GM21390 (cell line): Measurements from ENCODE around the gene GIPR.
"Not testable (repeated sequence)": the region's sequence is repeated elsewhere in the genome, so short reads cannot be mapped to it uniquely, and the experiment has no call there.

Source experiments
- ATAC-seq: cut with Tn5 transposase; IDR thresholded peaks from one replicate; pipeline ENCODE4 v1.9.1; 2021; ENCODE audit not compliant: unreplicated experiment

The GIPR gene

DNA sequence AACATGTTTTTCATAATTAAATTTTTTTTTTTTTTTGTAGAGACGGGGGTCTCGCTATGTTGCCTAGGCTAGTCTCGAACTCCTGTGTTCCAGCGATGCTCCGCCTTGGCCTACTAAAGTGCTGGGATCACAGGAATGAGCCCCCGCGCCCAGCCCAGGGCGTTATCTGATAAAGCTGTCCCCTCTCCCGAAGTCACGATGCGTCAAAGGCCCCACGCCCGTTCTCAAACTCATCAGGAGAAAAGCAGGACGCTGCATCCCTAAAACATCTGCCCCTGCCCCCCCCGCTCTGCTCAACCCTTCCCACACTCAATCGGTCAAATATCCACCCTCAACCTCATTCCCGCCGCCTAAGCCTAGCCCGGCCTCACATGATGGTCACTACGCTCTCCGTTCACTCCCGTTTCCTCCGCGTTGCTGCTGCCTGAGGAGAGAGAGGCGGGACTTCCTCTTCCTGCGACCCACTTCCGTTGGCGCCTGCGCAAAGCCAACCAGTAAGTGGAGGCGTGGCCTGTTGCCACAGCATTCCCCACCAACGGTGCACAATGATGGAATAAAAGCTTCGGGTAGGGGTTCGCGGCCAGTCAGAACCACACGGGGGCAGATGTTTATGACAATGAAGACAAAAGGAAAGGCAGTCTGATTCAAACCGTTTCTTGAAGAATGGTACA, 23.6 kb downstream of the GIPR start, which contains the start of gene SNRPD2:
Gene SNRPD2 (minus strand): TSS at position 438 of the 671 bp plus-strand sequence. CDS start 65 bp downstream, at position 373.
- peak; percentile 48 for ATAC-seq

DNA sequence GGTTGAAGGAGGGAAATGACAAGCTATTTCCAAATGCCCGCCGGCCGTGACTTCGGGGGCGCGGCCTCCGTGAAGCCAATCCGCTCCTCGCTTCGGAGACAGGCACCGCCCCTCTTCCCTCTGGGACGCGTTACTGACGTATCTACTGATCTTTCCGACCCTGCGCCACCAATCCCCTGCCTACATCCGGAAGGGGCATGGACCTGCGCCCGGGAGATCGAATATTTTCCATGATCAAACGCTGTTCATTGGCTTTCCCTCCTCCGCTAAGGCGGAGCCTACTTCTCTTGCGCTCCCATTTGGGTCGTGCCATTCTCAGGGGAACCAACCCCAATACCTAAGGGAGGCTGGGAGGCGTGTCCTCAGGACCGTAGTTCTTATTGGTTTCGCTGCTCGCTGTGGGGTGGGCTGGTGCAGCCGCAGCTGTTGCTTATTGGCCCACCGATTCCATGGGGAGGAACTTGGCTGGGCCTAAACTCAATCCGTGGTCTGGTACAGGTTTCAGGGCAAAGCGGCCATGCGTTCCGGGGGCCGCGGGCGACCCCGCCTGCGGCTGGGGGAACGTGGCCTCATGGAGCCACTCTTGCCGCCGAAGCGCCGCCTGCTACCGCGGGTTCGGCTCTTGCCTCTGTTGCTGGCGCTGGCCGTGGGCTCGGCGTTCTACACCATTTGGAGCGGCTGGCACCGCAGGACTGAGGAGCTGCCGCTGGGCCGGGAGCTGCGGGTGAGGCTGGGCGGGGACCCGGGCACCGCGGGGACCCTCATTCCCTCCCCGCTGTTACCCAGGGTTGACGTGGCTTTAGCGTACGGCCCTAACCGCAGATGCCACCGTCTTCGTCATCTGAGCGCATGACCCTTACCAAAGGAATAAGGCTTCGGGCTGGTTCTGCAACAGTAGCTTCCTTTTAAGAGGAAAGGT, 24.4 kb downstream of the GIPR start, which contains the start of gene QPCTL:
Gene QPCTL (plus strand): TSS at position 480 of the 919 bp plus-strand sequence. CDS start 38 bp downstream, at position 518.
- peak; percentile 79 for ATAC-seq

DNA sequence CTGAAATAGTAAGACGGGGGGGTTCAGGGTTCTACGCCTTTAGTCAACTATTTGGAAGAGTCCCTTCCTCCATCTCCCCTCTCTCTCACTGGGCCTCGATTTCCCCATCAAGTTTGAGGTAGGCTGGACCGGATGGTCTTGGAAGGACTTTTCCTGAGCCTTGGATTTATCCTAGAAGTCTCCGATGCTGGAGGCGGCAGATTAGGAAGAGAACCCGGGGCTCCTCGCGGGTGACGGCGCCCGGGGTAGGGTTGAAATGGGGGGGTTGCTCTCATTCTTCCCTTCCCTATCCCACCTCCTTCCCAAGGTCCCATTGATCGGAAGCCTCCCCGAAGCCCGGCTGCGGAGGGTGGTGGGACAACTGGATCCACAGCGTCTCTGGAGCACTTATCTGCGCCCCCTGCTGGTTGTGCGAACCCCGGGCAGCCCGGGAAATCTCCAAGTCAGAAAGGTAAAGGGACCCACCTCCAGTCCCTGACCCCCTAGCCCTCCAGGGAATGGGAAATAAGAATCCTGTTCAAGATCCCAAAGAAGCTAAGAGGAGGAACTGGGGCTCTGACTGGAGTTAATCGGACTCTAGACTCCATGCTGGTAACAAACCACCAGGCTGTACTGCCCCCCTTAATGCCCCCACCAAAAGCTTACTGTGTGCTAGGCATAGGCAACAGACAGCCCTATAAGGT, 25.2 kb downstream of the GIPR start:
- ATAC-seq, result no peak

DNA sequence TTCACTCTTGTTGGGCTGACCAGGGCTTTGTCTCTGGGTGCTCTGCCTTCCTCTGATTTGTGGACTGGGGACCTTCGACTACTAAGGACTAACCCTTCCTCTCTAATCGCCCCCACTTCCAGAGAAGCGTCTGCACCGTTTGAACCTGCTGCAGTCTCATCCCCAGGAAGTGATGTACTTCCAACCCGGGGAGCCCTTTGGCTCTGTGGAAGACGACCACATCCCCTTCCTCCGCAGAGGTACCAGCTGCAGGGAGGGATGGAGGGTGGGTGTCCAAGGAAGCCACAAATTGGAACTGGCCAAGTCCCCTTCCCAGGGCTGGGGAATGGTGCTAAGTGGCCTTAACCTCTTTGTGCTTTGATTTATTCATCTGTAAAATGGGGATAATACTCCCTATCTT, 33.7 kb downstream of the GIPR start:
- no peak for ATAC-seq

DNA sequence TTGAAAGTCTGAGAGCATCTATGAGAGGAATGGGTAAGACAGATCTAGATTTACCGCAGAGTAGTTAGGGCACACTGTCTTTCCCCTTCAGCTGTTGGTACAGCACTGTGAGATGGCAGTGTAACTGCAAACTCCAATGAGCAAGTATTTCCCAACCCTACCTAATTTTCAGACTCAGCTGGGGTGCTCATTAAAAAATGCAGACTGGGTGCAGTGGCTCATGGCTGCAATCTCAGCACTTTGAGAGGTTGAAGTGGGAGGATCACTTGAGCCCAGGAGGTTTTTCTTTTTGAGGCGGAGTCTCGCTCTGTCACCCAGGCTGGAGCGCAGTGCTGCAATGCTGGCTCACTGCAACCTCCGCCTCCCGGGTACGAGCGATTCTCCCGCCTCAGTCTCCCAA, 37.1 kb downstream of the GIPR start:
- no peak for ATAC-seq

DNA sequence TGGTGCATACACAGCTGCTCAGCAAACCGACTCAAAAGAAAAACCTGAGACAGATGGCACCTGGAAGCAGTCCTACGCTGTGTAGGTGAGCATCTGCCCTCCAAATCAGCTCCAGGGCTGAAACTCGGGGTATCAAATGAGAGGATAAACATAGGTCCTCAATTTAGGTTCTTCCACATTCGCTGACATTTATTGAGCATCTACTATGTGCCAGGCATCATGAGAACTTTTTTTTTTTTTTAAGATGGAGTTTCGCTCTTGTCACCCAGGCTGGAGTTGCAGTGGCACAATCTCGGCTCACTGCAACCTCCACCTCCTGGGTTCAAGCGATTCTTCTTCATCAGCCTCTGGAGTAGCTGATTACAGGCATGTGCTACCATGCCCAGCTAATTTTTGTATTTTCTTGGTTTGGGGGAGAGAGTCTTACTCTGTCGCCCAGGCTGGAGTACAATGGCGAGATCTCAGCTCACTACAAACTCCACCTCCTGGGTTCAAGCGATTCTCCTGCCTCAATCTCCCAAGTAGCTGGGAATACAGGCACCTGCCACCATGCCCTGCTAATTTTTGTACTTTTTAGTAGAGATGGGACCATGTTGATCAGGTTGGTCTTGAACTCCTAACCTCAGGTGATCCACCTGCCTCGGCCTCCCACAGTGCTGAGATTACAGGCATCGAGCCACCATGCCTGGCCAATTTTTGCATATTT, 37.8 kb downstream of the GIPR start:
- no peak for ATAC-seq

DNA sequence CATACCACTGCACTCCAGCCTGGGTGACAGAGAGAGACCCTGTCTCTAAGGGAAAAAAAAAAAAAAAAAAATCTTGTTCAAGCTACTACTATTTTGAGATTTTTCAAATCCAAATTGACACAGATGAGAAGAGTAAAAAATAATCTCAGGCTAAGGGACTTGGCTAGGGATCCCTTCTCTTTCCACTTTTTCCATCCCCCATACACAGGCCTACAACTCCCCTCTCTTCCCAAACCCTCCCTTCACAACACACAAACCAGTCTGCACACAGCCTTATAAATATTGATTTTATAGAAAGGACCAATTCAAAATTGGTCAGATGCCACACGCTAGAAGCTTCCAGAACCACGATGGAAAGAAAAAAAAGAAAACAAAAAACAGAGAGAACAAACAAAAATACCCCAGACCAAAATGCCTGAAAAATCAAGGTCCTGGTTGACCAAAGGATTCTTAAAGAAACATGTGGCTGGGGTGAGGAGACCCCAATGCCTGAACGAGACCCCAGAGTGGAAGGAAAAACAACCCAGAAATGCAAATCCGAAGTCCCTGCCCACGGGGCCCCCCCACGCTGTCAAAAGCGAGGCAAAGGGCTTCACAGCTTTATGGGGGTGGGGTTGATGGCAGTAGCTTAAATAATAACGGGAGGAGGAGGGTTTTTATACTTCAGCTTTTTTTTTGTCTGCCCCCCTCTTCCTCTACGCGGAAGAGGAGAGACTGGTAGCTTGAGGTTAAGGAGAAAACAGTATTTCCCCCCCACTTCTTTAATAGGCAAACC, 42.5 kb downstream of the GIPR start:
- ATAC-seq, result no peak

DNA sequence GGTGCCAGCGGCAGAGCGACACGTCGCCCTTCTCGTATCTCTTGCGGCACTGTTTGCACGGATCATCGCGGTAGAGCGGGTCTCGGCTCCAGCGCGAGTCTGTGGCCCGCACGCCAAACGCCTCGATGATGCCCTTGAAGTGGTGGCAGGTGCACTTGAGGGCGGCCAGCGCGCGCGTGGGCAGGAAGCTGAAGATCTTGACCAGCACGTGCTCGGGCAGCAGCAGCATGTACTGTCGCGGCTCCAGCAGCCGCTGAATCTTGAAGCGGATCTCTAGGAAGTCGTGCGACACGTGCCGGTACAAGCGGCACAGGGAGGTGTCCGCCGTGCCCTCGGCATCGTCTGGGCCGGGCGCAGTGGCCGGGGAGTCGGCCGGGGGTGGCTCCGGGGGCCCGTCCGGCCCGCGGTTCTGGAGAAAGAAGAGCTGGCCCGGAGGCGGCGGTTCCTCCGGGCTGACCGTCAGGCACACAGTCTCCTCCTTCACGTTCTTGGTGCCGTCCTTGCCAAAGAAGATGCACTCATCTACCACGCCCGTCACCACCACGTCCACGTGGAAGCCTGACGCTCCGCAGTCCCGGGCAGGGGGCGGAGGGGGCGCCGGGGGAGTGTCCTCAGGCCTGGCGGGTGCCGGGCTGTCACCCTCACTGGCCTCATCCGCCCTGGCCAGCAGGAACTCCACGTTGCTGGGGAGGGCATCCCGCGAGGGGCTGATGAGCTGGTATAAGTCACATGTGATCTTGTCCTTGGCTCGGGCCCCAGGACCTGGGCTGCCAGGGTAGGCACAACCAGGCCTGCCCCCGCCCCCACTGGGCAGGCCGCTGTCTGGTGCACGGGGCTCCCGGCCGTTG, 44.1 kb downstream of the GIPR start:
- no peak for ATAC-seq

DNA sequence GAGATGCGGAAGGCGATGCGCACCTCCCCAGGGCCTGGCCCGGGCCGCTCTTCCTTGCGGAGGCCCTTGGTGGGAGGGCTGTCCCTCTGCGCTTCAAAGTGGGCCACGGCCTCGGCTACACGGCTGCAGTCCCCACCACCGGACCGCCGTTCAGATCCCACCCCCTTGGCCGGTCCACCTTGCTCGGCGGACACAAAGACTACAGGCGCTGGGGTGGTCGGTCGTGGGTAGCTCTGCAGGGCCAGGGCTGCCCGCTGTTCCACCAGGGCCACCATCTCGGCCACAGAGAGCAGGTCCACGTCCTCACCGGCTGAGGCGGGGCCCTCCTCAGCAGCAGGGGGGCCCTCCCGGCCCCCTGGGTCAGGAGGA, 44.7 kb downstream of the GIPR start:
- ATAC-seq, result no peak

DNA sequence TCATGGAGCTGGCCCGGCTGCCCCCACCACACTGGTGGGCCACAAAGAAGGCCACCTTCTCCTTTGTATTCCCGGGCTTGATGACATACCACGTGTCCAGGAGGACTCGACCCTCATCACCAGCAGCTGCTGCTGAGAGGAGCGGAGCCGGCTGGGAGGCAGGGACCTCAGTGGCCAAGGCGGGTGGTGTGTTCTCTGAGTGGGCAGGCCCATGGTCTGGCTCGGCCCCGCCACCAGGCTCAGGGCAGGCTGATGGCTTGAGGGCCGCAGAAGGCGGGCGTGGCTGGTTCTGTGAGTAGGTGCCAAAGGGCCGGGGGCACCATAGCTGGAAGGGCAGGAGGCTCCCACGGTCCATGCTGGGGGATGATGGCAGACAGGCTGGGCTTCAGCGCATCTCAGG, 45.1 kb downstream of the GIPR start:
- no peak for ATAC-seq

DNA sequence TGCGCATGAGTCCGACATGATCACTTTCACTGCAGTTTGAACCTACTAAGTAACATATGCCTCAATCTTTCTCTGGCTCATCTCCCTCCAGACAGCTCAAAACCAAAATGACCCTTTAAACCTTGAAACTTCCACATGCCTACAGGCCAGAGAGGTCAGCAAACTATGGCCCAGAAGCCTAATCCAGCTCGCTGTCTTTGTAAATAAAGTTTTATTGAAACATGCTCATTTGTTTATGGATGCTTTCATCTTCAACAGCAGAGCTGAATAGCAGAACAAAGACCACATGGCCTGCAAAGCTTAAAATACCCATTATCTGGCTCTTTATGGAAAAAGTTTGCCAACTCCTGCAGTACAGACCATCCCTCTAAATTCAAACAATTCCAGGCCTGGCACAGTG, 47.1 kb downstream of the GIPR start:
- no peak for ATAC-seq

DNA sequence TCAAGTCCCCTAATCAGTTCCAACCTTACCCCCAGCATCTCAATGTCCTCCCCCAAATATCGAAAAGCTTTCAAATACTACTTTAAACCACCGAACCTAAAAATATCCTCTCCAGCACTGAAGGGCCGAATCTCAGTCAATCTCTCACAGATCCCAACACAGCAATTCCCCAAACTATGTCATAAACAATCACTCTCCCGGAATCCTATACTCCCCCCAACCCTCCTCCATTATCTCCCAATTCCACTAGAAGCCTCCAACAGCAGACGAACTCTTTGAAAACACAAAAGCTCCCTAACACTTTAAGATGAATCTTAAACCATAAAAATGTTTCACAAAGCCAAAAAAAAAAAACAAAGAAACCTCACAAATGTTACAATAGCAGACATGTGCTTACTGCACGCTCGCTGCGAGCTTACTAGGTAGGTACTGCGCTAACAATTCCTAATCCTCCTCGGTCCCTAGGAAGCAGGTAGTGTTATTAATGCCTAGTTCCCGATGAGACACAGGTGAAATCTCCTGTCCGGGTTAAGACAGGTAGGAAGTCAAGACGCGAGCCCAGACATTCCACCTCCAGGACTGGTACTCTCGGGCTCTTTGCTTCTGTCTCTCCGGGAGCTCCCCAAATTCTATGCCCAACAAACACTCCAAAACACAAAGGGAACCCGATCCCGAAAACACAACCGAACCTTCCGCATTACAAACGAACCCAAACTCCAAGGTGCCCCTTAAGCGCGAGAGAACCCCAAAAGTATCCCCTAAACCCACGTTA, 48.5 kb downstream of the GIPR start:
- no peak for ATAC-seq

DNA sequence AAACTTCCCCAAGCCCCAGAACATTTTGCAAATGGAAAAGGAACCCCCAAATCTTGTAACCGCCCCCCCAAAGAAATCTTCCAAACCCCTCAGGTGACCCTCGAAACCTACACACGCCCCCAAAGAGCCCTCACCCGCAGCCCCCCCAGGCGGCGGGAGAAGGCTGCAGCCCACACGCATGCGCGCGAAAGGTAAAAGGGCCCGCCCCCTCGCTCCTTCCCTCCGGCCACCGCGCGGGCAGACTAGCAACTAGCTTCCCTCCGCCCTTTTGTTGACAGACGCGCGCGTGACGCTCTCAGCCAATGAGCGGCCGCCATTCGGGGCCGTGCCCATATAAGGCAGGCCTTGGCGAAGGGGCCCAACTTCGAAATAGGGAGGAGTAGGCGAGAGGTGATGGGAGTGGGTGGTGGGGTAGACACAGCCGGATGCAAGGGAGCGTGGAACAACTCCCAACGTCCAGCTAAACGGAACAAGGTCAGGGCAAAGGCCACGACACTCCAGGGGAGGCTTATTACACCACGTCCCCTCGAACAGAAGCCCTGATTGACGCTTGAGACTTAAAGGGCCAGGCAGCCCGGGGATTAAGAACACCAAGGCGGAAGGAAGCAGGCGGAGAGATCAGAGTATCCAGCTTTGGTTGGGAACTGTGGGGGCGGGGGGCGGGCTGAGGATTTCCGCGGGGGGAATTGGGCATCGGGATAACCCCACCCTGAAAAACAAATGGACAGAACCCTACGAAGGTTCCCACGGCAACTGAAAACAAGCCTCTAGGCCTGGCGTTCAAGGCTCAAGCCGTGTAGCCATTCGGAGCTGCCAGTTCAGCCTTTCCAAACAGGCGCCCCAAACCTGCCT, 49.3 kb downstream of the GIPR start:
- peak; percentile 90 for ATAC-seq

DNA sequence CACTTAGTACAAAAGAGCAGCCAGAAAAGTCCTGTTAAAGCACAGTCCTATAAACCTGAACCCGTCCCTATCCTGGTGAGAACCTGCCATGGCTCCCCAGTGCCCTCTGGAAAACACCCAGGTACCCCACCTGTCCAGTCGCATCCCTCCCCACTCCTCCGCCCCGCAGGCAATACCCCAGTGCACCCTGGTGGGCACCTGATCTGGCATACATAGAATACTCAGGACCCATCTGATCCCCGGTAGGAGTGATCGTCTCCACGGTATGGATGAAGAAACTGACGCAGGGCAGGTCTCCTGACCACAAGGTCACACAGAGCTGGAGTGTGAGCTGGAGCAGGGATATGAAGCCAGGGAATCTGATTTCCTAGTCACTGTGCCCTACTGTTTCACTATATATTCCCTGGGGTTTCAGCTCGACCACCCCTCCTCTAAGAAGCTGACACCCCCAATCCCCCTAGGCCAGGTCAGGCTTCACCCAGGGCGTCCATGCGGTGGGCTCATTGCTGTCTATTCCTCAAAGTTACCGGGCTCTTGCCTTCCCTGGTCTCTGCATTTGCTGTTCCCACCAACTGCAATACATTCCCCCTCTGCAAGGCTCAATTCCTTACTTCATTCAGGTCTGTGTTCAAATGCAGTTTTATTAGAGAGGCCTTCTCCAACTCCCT, 50.1 kb downstream of the GIPR start:
- no peak for ATAC-seq

DNA sequence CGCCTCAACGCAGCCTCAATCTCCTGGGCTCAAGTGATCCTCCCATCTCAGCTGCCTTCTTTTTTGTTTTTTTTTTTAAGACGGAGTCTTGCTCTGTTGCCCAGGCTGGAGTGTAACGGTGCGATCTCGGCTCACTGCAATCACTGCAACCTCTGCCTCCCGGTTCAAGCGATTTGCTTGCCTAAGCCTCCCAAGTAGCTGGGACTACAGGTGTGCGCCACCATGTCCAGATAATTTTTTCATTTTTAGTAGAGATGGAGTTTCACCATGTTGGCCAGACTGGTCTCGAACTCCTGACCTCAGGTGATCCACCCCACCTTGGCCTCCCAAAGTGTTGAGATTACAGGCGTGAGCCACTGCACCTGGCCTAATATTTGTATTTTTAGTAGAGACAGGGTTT, 52.0 kb downstream of the GIPR start:
- not testable (repeated sequence) for ATAC-seq

DNA sequence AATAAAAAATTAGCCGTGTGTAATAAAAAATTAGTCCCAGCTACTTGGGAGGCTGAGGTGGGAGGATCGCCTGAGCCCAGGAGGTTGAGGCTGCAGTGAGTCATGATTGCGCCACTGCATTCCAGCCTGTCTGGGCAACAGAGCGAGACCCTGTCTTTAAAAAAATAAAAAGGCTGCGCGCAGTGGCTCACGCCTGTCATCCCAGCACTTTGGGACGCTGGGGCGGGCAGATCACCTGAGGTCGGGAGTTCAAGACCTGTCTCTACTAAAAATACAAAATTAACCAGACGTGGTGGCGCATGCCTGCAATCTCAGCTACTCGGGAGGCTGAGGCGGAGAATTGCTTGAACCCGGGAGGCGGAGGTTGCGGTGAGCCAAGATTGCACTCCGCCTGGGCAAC, 60.7 kb downstream of the GIPR start:
- not testable (repeated sequence) for ATAC-seq

DNA sequence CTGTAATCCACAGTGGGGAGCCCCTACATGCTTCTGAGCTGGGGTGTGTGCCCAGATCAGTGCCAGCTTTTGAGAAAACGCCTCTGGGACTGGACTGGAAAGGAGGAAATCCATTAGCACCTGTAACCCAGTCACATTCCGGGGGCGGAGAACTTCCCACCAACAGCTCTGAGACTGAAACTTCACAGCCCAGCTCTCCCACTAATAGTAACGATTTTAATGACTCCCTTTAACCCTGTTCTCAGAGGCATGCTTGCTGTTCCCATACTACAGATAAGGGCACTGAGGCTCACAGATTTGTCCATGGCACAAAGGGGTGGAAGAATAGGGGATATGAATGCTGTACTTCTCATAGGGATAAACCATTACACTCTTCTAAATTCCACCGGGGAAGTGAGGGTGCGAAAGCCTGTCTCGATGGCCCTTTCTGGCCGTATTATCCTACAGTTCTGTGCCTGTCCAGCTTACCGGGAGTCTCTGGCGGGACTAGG, 61.8 kb downstream of the GIPR start:
- no peak for ATAC-seq
